HG02759 (cell line): Measurements from ENCODE around the gene TSPAN9.

ENCODE experiments used
- ATAC-seq: cut with Tn5 transposase; IDR thresholded peaks from one replicate; pipeline ENCODE4 v1.9.1; 2021; ENCODE audit warnings: mild to moderate bottlenecking, moderate library complexity; ENCODE audit not compliant: unreplicated experiment

TSPAN9 gene

DNA sequence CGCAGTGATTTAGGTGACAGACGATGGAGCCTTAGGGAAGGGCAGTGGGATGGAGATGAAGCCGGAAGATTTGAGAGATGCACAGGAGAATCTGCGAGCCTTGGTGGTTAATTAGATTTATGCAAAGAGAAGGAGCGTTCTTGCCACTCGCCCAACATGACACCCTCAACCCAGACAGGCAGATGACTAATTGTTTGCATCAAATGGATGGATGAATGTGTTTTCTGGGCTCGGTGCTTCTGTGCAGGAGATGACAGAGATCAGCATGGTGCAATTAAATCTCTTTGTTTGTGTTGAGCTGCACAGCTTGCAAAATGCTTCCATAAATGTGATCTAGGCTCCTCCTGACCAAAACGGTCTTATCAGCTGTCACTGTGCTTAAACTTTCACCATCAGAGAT lies 211.5 kb downstream of the TSPAN9 start:
- ATAC-seq, result no peak

- no peak for ATAC-seq
These were observed 212.5 kb downstream of the TSPAN9 start for GRCh38 chr12:3289702-3290101.

- ATAC-seq, result no peak
These were observed 214.8 kb downstream of the TSPAN9 start for GRCh38 chr12:3291939-3292338.

DNA sequence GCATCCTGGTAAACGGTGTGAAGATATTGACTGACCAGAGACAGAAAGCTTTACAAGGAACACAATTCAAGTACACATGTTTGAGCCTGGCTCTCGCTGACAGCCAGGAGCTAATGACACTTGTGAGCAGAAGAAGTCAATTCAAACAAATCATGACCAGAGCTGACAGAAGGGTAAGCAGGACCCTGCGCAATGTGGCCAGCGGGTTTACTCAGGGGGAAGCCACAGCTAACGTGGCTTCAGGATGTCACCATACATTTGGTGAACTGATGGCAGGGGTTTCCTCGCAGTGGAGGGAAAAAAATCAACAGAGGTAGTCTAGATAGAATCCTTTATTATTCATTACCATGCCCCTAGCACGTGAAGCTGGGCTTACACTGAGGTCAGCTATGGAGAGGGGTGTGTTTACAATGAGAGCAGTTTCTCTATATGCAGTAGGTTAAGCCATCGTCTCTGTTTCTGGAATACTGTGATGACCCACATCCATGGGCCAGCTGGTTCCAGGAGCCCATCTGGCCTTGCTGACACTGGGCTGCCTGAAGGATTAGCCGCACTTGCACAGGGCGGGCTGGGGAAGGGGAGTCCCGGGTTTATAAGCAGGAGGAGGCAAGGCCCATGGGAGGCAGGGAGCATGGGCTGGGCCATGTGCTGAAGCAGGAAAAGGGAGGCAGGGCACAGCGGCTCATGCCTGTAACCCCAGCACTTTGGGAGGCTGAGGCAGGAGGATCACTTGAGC lies 215.7 kb downstream of the TSPAN9 start:
- no peak for ATAC-seq

GRCh38 chr12:3293446-3294161 lies 216.4 kb downstream of the TSPAN9 start:
- ATAC-seq, result no peak

- ATAC-seq, result no peak
These were observed 217.3 kb downstream of the TSPAN9 start for GRCh38 chr12:3294481-3294911.

GRCh38 chr12:3295225-3295624 lies 218.0 kb downstream of the TSPAN9 start:
- no peak for ATAC-seq

GRCh38 chr12:3295646-3296408 lies 218.6 kb downstream of the TSPAN9 start:
- ATAC-seq, result no peak

DNA sequence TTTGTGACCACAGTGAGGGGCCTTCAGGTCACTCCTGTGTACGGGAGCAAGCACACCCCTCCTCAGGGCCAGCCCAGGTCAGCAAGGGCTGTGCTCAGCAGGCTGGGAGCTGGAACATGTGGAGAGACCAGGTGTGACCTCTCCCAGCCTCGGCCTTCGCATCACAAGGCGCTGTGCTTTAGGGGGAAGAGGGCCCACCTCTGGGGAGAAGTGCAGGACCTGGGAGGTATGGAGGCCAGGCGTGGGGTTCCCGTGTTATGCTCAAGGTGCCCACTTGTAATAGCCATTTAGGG lies 219.2 kb downstream of the TSPAN9 start:
- no peak for ATAC-seq

DNA sequence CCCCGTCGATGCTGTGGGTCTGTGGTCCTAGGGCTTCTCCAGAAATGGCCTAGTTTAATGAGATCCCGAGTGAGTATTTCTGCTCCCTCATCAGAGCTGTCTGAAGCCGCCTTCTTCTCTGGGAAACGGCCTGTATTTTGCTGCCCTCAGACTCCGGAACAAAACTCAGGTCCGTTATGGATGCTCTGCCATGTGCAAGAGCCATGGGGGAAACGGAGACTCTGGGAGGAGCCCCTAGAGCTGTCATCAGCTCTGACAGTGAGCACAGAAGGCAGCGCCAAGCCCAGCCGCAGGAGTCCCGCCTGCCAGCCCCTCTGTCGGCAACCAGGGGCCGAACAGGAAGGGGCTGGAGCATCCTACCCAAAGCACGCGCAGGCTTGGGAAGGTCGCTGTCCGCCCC lies 221.4 kb downstream of the TSPAN9 start:
- no peak for ATAC-seq

DNA sequence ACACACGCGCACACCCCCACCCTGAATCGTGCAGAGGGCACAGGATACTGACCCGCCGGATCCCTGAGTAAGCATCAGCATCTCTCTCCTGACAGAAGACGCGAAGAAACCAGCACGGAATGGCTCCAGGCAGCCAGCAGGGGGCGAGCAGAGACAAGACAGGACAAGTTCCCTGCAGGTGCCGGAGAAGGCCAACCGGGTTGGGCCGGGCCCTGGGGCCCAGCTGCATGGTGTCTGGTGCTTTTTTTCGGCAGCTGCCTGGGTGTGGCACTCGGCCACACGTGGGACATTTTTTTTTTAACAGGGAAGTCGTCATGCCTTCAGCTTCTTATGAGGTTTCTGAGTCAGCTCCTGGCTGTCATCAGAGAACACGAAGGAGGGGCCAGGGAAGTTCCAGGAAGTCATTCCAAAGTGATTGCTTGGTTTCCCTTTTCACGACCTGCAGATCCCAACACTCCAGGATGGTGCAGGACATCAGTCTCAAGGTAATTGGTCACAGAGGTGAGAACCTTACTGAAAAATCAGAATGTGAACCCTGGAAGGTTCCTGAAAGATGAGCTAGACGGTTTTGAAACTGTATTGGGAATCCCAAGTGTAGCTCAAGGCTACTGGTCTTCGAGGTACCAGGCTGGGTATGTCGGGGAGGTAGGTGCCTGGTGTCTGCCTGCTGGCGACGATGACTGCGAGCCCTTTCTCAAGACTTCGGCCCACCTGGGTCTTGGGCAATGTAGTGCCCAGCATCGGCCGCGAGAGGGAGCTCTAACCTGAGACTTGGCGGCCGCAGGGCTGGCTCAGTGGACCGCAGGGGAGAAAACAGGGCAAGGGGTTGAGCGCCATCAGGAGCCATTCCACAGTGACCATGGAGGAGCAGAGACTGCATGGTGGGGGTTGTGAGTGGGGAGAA lies 223.0 kb downstream of the TSPAN9 start:
- ATAC-seq, result peak; percentile 73

GRCh38 chr12:3300833-3301401 lies 223.7 kb downstream of the TSPAN9 start:
- no peak for ATAC-seq

DNA sequence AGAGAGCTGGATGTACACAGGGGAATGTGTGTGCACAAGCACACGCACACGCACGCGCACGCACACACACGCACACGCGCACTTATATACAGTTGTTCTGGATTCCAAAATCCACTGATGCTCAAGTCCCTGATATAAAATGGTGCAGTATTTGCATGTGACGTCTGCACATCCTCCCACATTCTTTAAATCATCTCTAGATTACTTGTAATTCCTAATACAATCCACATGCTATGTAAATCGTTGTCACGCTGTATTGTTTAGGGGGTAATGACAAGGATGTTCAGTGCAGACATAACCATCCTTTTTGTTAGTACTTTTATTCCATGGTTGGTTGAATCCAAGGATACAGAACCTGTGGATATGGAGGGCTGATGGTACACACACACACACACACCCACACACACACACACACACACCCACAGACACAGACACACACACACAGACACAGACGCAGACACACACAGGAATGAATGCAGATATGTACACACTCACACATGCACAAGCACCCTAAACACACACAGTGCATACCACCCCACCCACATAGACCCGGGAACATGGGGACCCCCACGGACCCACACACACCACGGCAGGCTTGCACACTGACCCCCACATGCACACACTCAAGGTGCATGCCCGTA lies 225.3 kb downstream of the TSPAN9 start:
- no peak for ATAC-seq

DNA sequence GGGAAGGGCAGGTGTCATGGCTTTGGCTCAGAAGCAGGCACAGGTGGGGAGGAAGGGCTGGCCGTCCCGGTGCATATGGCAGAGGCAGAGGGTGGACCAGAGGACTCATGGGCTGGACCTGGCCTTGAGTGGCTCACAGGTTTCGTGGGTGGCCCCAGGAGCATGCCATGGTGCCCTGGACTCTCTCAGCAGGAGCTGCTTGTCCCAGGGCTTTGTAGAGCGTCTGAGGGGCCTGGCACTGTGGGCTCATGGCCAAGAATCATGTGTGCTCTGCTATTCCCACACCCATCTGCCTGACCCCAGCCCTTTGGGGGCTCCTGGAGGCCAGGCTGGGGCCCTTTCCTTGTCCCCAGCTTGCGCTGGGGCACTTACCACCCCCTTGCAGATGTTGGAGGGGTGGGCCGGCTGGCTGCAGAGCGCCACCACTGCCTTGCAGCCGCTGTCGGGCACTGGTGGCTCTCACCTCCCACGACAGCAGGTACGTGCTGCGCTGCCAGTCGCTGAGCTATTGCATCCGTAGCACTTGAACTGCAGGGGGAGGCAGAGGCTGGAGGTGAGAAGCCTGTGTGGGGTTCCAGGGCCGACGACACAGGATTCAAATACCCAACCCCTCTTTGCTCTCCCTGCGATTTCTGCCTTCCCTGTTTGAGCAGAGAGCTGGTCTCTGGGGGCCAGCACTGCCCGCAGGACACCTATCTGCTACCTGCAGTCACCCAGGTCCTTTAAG lies 226.4 kb downstream of the TSPAN9 start:
- ATAC-seq, result no peak

DNA sequence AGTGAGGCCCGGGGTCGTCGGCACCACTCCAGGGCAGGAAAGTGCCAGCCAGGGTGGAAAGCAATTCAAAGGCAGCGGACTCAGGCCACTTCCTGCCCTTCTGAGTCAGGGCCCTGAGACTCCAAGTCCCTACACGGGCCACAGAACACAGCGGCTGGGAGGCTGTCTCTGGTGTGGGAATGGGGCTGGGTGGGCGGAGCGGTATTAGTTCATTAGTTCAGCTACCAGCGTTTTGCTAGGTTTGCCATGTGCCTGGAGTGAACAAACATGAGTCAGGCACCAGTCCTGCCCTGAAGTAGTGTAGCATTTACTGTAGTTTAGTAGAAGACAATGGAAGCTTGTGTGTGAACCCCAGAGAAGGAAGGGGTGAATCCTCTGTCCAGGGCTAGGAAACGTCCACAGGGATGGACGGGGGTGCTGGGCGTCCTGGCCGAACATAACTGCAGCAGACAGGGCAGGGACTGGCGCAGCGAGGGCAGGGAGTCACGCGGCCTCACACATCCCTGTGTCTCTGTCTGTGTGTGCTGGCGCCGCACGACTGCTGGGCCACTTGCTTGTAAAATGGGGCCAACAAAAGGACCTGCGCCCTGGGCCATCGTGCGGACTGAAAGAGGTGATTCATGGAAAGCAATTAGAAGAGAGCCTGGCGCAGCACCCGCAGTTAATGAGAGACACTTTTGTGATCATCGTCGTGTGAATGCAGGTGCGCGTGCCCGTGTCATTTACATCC lies 227.4 kb downstream of the TSPAN9 start:
- ATAC-seq, result no peak

GRCh38 chr12:3305464-3305863 lies 228.3 kb downstream of the TSPAN9 start:
- ATAC-seq, result no peak

DNA sequence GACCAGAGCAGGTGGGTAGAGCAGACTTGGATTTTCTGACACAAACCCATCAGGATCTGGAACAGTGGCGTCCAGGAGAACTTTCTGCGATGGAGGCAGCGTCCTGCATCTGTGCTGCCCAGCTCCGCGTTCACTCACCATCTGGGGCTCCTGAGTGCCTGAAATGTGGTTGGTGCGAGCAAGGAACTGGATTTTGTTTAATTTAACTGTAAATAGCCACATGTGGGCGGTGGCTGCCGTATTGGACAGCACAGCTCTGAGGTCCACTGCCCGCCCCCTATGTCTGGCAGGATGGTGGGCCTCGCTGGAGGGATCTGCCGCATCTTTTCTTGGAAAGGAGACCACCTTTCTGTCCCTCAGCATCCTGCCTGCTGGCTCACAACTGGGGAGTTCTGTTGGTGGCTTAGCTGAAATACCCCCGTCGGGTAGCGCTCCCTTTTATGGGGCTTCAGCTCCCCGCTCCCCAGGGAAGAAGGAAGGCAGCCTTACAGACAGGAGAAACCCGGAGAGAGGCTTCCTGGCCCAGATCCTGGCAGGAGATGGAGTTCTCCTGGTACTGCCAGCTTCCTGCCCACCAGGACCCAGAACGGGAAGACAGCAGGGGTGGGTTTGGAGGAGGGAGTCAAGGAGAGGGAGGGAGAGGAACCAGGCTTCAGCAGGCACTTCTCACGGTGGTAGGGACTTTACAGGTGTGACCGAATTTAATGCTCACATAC lies 228.9 kb downstream of the TSPAN9 start:
- ATAC-seq, result no peak

GRCh38 chr12:3307389-3307788 lies 230.2 kb downstream of the TSPAN9 start:
- ATAC-seq, result no peak
